ENCODE data around the gene RNU6-9.

RNU6-9 gene

GRCh38 chr19:897442-898039 is 4.3 kb downstream of the RNU6-9 start:
- no peak for TF ChIP-seq EZH2phosphoT487 (IDR thresholded peaks at IDR 0.05; ENCODE audit: low read length)
- TF ChIP-seq EZH2 (optimal IDR thresholded peaks at IDR 0.05; ENCODE audit: low read depth, low read length) = no peak
- TF ChIP-seq CTCF (IDR thresholded peaks at IDR 0.05; ENCODE audit: low read length) = no peak
- Histone ChIP-seq H3K9me2 (replicated peaks; ENCODE audit: insufficient read depth, low read length) (no peaks in the 10 kb centered on the region), H3K9me3 (replicated peaks; ENCODE audit: insufficient read depth, low read length) (no peaks in the 10 kb centered on the region), H3K36me3 (replicated peaks; ENCODE audit: insufficient read depth, low read length) (no peaks in the 10 kb centered on the region), H3K4me2 (ENCODE audit: low read depth, low read length) (no peak overlapping the region), H2AFZ (ENCODE audit: low read length) (no peak overlapping the region), H4K20me1 (ENCODE audit: insufficient read depth, low read length) (no peaks in the 10 kb centered on the region), H3K4me1 (ENCODE audit: low read length) (no peaks in the 10 kb centered on the region), H3K4me3 (ENCODE audit: low read length) (no peak overlapping the region), H3K27me3 (replicated peaks; ENCODE audit: insufficient read depth, low read length) (no peaks in the 10 kb centered on the region), H3K9ac (ENCODE audit: low read length) (no peak overlapping the region), H3F3A (ENCODE audit: insufficient read depth, low read length) (no peaks in the 10 kb centered on the region), H3K79me2 (ENCODE audit: low read length) (peaks cover under 1% of the 10 kb centered on the region), H3K27ac (ENCODE audit: low read length) (no peak overlapping the region)
- DNase-seq = no peak

GRCh38 chr19:898663-899062 is 5.4 kb downstream of the RNU6-9 start:
- H3K4me3 ChIP-seq (ENCODE audit: low read length) = no peak overlapping the region
- no peaks in the 10 kb centered on the region for H4K20me1 ChIP-seq (ENCODE audit: insufficient read depth, low read length)
- H3K27me3 ChIP-seq (replicated peaks; ENCODE audit: insufficient read depth, low read length) = no peaks in the 10 kb centered on the region
- no peak for TF ChIP-seq CTCF (IDR thresholded peaks at IDR 0.05; ENCODE audit: low read length)
- TF ChIP-seq EZH2 (optimal IDR thresholded peaks at IDR 0.05; ENCODE audit: low read depth, low read length) = no peak
- TF ChIP-seq EZH2phosphoT487 (IDR thresholded peaks at IDR 0.05; ENCODE audit: low read length) = no peak
- H3K9ac ChIP-seq (ENCODE audit: low read length) = no peak overlapping the region
- no peak overlapping the region for H3K4me2 ChIP-seq (ENCODE audit: low read depth, low read length)
- no peaks in the 10 kb centered on the region for H3K36me3 ChIP-seq (replicated peaks; ENCODE audit: insufficient read depth, low read length)
- H2AFZ ChIP-seq (ENCODE audit: low read length) = no peak overlapping the region
- H3K27ac ChIP-seq (ENCODE audit: low read length) = no peak overlapping the region
- H3K9me2 ChIP-seq (replicated peaks; ENCODE audit: insufficient read depth, low read length) = no peaks in the 10 kb centered on the region
- no peaks in the 10 kb centered on the region for H3K9me3 ChIP-seq (replicated peaks; ENCODE audit: insufficient read depth, low read length)
- DNase-seq = no peak
- no peaks in the 10 kb centered on the region for H3K4me1 ChIP-seq (ENCODE audit: low read length)
- H3F3A ChIP-seq (ENCODE audit: insufficient read depth, low read length) = no peaks in the 10 kb centered on the region
- no peaks in the 10 kb centered on the region for H3K79me2 ChIP-seq (ENCODE audit: low read length)

GRCh38 chr19:899336-900042 is 6.2 kb downstream of the RNU6-9 start:
- Histone ChIP-seq H3K36me3 (replicated peaks; ENCODE audit: insufficient read depth, low read length) (no peaks in the 10 kb centered on the region), H2AFZ (ENCODE audit: low read length) (no peak overlapping the region), H3K4me2 (ENCODE audit: low read depth, low read length) (no peak overlapping the region), H3K9me3 (replicated peaks; ENCODE audit: insufficient read depth, low read length) (no peaks in the 10 kb centered on the region), H3K4me1 (ENCODE audit: low read length) (no peaks in the 10 kb centered on the region), H3K9me2 (replicated peaks; ENCODE audit: insufficient read depth, low read length) (no peaks in the 10 kb centered on the region), H3K27me3 (replicated peaks; ENCODE audit: insufficient read depth, low read length) (no peaks in the 10 kb centered on the region), H3K4me3 (ENCODE audit: low read length) (no peak overlapping the region), H3F3A (ENCODE audit: insufficient read depth, low read length) (no peaks in the 10 kb centered on the region), H4K20me1 (ENCODE audit: insufficient read depth, low read length) (no peaks in the 10 kb centered on the region), H3K27ac (ENCODE audit: low read length) (no peak overlapping the region), H3K79me2 (ENCODE audit: low read length) (no peaks in the 10 kb centered on the region), H3K9ac (ENCODE audit: low read length) (no peak overlapping the region)
- TF ChIP-seq EZH2phosphoT487 (IDR thresholded peaks at IDR 0.05; ENCODE audit: low read length) = no peak
- TF ChIP-seq EZH2 (optimal IDR thresholded peaks at IDR 0.05; ENCODE audit: low read depth, low read length) = no peak
- no peak for TF ChIP-seq CTCF (IDR thresholded peaks at IDR 0.05; ENCODE audit: low read length)
- DNase-seq = no peak
